GM21390 (cell line): ENCODE measurements around the gene PRPF31.
"Not testable (repeated sequence)": the region's sequence is repeated elsewhere in the genome, so short reads cannot be mapped to it uniquely, and the experiment has no call there.

Experiments used
- ATAC-seq: cut with Tn5 transposase; IDR thresholded peaks from one replicate; pipeline ENCODE4 v1.9.1; 2021; ENCODE audit not compliant: unreplicated experiment

The PRPF31 gene, protein sequence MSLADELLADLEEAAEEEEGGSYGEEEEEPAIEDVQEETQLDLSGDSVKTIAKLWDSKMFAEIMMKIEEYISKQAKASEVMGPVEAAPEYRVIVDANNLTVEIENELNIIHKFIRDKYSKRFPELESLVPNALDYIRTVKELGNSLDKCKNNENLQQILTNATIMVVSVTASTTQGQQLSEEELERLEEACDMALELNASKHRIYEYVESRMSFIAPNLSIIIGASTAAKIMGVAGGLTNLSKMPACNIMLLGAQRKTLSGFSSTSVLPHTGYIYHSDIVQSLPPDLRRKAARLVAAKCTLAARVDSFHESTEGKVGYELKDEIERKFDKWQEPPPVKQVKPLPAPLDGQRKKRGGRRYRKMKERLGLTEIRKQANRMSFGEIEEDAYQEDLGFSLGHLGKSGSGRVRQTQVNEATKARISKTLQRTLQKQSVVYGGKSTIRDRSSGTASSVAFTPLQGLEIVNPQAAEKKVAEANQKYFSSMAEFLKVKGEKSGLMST

DNA sequence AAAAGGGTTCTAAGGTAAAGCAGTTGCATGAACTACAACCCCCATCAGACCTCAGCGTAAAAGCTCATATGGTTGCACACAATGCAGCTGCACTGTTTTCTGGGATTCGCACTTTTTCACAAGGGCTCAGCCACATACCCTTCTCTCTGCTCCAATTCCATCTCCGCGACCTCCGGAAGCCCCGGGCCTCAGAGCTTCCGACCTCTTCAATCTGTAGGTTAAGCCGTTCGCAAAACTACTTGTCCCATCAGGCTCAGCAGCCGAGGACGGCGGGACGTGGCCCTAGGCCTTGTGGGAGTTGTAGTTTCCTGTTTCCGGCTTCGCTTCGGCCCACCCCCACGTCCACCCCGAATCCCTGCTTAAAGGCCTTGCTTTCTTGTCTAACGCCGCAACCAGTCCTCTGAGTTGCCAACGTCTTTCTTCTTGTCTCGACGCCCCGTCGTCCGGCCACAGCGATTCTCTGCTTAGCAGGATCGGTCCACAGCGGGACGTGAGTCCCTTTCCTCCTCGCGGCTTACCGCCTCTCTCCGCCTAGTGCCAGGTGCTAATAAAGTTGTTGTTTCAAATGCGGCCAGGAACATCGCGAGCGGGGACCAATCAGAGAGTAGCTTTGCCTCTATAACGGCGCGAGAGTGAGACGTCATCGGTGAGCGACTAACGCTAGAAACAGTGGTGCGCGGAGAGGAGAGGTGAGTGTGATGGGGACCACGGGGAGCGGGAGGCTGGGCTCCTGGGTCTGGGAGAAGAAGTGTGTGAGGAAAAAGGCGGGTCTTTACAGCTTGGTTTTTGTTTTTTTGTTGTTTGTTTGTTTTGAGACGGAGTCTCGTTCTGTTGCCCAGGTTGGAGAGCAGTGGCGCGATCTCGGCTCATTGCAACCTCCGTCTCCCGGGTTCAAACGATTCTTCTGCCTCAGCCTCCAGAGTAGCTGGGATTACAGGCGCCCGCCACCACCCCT, at the start of gene PRPF31, which contains the start of gene TFPT:
TSS of gene PRPF31 (plus strand) at position 646 of the 955 bp plus-strand sequence. CDS start 2,525 bp downstream, outside the sequence.
TSS of gene TFPT (minus strand) at position 549 of the 955 bp plus-strand sequence. CDS start at position 161, 388 bp downstream.
- peak; percentile 77 for ATAC-seq

DNA sequence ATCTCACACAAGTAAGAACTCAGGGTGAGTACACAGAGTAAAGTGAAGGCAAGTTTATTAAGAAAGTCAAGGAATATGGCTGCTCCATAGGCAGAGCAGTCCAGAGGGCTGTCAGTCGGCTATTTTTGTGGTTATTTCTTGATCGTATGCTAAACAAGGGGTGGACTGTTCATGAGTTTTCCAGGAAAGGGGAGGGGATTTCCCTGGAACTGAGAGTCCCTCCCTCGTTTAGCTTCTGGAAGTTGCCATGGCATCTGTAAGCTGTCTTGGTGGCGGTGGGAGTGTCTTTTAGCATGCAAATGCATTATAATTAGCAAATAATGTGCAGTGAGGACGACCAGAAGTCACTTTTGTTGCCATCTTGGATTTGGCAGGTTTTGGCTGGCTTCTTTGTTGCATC, 46.1 kb upstream of the PRPF31 start:
- no peak for ATAC-seq

DNA sequence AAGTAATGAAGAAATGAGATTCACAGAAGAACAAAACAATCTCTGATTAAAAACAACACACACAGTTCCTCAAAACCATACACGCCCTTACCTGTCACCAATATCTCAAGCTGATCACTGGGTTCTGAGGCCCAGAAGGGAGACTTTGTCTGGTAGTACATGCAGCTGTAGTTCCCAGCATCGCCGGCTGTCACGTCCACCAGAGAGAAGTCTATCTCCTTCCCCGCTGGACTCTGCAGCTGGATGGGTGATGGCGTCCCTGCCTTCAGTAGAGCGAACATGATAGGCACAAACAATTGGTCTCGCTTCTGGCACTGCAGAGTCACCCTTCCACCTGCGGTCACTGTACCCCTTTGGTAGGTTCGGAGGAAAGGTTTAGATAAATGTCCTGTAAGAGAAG, 41.7 kb upstream of the PRPF31 start:
- no peak for ATAC-seq

DNA sequence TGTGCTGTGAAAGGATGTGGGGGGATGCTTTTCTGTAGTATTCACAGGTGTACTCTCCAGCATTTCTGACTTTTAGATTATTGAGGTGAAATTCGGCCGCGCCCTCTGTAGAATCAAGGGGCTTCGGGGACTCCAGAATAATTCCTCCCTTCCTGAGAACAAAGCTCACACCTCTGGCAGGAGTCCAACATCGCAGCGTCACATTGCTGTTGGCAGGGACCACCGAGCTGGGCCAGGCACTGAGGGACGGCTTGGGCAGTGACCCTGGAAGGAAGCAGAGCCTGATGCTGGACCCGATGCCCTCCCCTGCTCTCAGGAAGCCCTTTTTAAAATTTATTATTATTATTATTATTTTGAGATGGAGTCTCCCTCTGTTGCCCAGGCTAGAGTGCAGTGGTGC, 40.7 kb upstream of the PRPF31 start:
- no peak for ATAC-seq

DNA sequence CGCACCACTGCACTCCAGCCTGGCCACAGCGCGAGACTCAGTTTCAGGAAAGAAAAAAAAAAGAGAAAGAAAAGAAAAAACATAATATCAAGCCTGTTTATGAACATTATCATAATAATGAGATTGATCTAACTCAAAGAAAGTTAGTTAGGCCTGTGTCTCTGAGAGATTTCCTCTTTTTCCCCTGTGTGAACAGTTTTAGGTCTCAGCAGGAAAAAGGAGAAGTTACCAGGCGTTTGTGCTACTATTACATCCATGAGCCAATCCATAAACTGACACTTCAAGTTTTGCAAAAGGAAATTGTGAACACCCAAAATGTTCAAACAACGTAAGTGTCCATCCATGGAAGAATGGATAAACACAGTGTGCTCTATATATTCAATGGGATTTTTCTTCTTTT, 38.2 kb upstream of the PRPF31 start:
- ATAC-seq, result no peak

DNA sequence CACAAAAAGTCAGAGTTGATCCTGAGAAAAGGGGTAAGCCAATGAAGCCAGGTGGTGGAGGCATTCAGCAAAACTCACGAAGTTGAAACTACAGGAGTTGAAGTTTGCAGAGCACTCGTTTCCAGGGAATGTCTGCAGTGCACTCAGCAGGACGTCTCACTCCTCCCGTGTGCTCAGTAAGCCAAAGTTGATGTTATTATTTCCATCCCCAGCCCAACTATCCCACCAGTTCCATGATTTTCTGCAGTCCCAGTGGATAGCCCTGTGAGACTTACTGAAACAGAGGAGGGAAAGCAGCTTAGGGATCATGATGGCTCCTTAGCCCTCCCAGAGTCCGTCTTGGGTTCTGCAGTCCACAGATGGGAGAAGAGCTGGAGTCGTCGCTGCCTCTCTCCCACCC, 34.5 kb upstream of the PRPF31 start, which contains the start of gene TARM1:
TSS of gene TARM1 (minus strand) at position 334 of the 400 bp plus-strand sequence. CDS start at position 309, 25 bp downstream.
- ATAC-seq, result no peak

DNA sequence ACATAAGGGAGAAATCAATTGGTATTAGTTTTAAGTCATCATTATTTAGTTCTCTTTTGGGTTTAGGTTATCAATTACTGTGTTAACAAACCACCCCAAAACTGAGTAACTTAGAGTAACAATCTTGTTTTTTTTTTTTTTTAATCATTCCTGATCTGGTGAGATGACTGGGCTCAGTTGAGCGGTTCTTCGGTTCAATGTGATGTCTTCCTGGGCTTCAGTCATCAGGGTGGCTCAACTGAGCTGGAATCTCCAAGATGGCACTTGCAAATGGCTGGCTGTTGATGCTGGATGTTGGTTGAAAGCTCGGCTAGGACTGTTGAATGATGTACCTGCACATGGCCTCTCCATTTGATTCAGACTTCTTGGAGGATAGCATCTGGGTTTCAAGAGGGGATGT, 31.1 kb upstream of the PRPF31 start:
- ATAC-seq, result no peak

DNA sequence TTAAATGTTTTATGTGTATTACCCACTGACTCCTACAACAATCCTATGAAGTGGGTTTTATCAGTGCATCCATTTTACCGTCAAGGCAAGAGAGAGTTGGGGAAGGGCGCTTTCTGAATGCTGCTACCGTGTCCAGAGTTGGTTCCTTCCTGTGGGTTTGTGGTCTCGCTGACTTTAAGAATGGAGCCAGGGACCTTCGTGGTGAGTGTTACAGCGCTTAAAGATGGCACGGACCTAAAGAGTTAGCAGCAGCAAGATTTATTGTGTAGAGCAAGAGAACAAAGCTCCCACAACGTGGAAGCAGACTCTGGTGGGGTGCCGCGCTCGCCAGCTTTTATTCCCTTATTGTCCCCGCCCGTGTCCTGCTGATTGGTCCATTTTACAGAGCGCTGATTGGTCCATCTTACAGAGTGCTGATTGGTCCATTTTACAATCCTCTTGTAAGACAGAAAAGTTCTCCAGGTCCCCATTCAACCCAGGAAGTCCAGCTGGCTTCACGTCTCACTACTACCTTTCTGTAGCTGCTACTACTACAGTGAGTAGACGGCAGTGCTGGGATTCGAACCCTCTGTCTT, 21.0 kb upstream of the PRPF31 start:
- ATAC-seq, result no peak

DNA sequence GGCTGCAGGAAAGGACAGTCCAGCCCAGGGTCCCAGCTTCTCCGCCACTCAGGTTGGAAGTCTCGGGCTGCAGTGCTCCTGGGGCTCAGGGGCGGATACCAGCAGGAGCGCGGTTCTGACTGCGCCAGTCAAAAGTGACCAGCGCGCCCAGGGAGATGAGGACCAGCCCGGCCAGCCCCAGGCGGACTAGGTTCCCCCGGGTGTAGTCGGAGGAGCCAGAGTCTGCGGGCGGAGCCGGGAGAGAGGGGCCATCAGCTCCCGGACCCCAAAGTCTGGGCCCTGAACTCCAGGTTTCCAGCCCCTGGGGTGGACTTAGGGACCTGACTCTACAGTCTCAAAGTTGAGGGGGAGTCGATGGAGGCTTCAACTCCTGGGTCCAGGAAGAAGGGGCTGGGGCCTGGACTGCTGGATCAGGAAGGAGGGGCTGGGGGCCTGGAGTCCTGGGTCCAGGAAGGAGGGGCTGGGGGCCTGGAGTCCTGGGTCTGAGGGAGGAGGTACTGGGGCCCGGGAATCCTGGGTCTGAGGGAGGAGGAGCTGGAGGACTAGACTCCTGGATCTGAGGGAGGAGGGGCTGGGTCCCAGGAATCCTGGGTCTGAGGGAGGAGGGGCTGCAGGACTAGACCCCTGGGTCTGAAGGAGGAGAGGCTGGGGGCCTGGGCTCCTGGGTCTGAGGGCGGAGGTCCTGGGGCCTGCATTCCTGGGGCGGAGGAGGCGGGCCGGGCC, 20.3 kb upstream of the PRPF31 start:
- ATAC-seq, result no peak

DNA sequence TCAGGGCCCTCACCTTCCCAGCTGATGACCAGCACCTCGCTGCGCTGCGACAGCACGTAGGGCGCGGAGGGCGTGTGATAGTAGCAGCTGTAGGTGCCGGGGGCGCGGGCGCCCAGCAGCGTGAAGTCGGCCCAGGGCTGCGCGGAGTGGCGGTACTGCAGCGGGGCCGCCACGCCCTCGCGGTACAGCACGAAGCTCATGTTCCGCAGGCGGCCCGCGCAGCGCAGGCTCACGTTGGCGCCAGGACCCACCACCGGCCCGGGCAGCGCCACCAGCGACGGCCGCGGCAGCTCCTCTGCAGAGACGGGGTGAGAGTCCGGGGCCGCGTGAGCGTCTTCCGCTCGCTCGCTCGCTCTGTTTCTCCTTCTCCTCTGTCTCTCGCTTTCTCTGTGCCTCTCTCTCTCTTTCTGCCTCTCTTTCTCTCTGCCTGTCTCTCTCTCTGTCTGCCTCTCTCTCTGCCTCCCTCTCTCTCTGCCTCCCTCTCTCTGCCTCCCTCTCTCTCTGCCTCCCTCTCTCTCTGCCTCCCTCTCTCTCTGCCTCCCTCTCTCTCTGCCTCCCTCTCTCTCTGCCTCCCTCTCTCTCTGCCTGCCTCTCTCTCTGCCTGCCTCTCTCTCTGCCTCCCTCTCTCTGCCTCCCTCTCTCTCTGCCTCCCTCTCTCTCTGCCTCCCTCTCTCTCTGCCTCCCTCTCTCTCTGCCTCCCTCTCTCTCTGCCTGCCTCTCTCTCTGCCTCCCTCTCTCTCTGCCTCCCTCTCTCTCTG, 19.5 kb upstream of the PRPF31 start:
- not testable (repeated sequence) for ATAC-seq

DNA sequence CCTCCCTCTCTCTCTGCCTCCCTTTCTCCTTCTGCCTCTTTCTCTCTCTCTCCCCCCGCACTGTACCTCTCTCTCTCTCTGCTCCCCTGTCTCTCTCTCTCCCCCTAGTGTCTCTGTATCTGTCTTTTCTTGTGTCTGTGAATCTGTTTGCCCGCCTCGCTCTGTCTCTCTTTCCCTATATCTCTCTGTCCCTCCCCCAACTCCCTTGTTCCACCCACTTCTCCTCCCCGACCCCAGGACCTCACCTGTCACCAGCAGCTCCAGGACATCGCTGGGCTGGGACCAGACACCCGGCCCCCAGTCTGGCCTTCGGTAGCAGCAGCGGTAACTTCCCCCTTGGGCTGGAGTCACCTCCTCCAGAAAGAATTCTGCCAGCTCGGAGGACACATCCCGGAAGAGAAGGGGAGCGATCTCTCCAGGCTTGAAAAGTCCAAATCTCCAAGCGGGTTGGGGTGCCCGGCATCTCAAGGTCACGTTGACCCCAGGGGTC, 18.9 kb upstream of the PRPF31 start:
- ATAC-seq, result no peak

DNA sequence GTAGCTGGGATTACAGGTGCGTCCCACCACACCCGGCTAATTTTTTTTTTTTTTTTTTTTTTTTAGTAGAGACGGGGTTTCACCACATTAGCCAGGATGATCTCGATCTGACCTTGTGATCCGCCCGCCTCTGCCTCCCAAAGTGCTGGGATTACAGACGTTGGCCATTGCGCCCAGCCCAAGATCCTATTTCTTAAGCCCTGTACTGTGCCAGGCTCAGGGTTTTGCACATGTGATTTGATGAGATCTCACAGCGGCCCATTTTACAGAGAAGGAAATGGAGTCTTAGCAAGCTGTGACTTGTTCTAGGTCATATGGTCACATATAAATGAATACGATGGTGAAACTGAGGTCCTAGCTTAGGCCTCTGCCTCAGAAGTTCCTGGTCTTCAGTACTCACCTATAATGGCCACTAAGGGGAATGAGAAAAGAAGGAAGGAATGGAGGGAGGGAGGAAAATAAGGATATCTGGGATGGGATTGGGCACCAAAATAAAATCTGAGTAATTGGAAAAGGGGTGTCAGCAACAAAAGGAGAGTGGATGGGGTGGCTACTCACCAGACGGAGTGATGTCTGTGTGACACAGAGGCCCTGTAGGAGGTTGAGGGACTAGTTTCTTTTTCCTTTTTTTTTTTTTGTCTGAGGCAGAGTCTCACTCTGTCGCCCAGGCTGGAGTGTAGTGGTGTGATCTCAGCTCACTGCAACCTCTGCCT, 16.2 kb upstream of the PRPF31 start:
- no peak for ATAC-seq

DNA sequence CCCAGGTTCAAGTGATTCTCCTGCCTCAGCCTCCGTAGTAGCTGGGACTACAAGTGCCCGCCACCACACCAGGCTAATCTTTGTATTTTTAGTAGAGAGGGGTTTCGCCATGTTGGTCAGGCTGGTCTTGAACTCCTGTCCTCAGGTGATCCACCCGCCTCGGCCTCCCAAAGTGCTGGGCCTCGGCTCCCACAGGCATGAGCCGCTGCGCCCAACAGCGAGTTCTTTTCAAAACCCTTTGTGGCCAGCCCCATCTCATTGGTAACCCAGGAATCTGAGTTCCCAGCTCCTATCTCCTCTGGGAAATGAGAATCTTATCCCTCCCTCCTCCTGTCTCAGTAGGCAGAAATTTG, 15.7 kb upstream of the PRPF31 start:
- not testable (repeated sequence) for ATAC-seq

DNA sequence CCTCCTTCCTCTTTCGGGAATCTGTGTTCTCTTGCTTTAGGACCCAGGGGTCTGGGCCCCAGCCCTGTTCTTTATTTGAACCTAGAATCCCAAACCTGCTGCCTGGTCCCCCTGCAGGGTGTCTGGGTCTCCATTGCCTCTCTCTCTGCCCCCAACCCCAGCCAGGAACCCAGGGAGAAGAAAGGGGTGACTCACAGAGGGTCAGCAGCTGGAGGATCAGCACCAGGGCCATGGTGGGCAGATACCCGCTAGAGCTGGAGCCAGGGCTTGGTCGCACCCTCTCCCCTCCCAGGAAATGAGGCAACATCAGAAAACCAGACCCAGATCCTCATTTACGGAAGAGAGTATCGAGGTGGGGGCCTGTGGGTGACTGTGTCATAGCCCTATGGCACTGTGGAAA, 15.0 kb upstream of the PRPF31 start, which contains the start of gene OSCAR:
TSS of gene OSCAR (minus strand) at position 243 of the 400 bp plus-strand sequence. CDS start at position 232, 11 bp downstream.
- no peak for ATAC-seq

DNA sequence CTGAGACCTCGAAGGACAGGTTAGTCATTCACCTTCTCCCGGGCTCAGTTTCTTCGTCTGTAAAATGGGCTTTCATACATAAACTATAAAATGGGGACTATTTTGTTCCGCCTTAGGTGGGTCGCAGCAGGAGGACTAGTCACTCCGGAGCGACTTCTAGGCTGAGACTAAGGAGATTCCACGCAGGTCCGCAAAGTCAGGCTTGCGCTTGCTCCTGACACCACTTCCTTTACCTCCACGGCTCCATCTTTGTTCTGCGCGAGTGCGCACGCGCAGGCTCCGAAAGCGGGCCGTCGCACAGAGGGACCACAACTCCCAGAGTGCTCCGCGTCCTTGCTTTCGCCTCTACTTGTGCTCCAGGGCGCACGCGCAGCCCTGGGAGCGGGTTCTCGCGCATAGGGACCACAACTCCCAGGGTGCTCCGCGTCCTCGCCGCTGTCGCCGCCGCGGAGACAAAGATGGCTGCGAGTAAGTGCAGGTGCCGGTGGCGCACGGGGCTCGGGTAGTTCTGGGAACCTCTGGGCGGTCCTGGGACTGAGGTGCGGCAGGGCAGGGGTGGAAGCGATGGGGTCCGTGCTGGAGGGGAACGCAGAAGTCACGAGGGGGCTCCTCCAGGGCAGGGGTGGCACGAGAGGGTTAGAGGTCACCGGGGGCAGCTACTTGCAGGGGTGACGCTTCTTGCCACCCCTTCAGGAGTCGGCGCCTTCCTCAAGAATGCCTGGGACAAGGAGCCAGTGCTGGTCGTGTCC, 13.0 kb upstream of the PRPF31 start, which contains the start of gene NDUFA3:
TSS of gene NDUFA3 (plus strand) at position 435 of the 749 bp plus-strand sequence. CDS start at position 459, 24 bp downstream.
- peak; percentile 95 for ATAC-seq

DNA sequence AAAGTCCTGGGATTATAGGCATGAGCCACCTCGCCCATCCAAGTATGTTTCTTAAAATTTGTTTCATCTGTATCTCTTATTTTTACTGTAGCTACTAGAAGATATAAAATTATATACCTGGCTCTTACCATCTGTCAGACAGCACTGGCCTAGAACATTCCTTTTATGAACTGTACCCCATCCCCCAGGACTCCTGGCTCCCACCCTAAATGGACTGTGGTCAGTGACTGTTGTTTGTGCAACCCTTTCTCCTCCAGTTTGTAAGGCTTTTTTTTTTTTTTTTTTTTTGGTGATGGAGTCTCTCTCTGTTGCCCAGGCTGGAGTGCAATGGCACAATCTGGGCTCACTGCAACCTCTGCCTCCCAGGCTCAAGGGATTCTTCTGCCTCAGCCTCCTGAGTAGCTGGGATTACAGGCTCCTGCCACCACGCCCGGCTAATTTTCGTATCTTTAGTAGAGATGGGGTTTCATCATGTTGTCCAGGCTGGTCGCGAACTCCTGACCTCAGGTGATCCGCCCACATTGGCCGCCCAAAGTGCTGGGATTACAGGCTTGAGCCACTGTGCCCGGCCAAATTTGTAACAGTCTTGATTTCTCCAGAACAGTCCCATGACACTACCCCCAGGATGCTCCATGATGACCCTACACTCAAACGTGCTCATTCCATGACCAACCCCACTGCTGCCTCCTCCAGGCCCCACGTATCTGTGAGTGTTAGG, 10.4 kb upstream of the PRPF31 start:
- ATAC-seq, result no peak

DNA sequence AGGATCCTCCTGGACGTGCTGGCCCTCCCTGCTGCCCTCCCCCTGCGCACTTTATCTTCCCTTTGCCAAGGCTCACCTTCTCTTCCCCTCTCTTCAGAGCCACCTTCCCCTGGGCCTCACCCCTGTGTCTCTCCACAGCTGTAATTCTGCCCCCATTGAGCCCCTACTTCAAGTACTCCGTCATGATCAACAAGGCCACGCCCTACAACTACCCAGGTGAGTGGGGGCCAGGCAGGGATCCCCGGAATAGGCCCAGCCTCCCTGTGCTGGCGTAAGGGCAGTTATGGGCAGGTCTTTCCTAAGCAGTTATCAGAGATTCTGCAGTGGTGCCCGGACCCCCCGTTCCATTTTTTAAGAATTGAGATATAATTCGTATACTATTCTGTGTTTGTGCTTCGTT, 9.8 kb upstream of the PRPF31 start:
- no peak for ATAC-seq
